Common myeloid progenitor, CD34-positive (primary cell): Measurements from ENCODE around the gene EIF5B.
"Not testable (repeated sequence)": the region's sequence is repeated elsewhere in the genome, so short reads cannot be mapped to it uniquely, and the experiment has no call there.

Experiments
- CTCF ChIA-PET: fragments of 350-600 bp; sonication (Branson Sonifier 250); formaldehyde crosslinking; loops from one replicate; lab custom pipeline; 2021; ENCODE audit warnings: antibody characterized with exemption; lab: Charles Lee
- POLR2A ChIA-PET: fragments of 350-600 bp; sonication (Branson Sonifier 250); formaldehyde crosslinking; loops from one replicate; lab custom pipeline; 2021; ENCODE audit warnings: antibody characterized with exemption; lab: Charles Lee
- DNase-seq, 3 donors: peaks; one replicate each; pipeline versions ENCODE4 v3.0.0 to v3.0.0-alpha.2; 2013
- H3K27ac ChIP-seq, 2 experiments: 1 replicate in 1 of 2; 2 replicates in 1 of 2; pipeline ENCODE4 v1.7.0; 2013; ENCODE audit warnings: inconsistent platforms in 2 of 2, low read length in 2 of 2, mild to moderate bottlenecking in 2 of 2, low read depth in 1 of 2, moderate library complexity in 1 of 2; ENCODE audit not compliant: severe bottlenecking in 2 of 2, insufficient read depth in 1 of 2, poor library complexity in 1 of 2
- H3K27me3 ChIP-seq, 5 experiments: replicated peaks in 2 of 5; 1 replicate in 3 of 5; 2 replicates in 2 of 5; pipeline versions ENCODE4 v1.6.1 to v1.7.0; 2013; ENCODE audit warnings: low read length in 4 of 5, mild to moderate bottlenecking in 2 of 5, moderate library complexity in 2 of 5, inconsistent platforms in 1 of 5; ENCODE audit not compliant: insufficient read depth in 5 of 5, control insufficient read depth in 4 of 5
- H3K36me3 ChIP-seq, 4 experiments: 1 replicate in 2 of 4; 2 replicates in 2 of 4; pipeline versions ENCODE4 v1.6.1 to v1.7.0; 2013; ENCODE audit warnings: low read length in 3 of 4, control low read depth in 1 of 4, mild to moderate bottlenecking in 1 of 4; ENCODE audit not compliant: control insufficient read depth in 4 of 4, insufficient read depth in 4 of 4
- H3K4me1 ChIP-seq, 4 experiments: 1 replicate in 3 of 4; 2 replicates in 1 of 4; pipeline versions ENCODE4 v1.6.1 to v1.7.1; 2013; ENCODE audit warnings: low read length in 3 of 4, mild to moderate bottlenecking in 3 of 4, control low read depth in 1 of 4, inconsistent platforms in 1 of 4, moderate library complexity in 1 of 4; ENCODE audit not compliant: control insufficient read depth in 4 of 4, insufficient read depth in 4 of 4; ENCODE audit errors: control extremely low read depth in 1 of 4
- H3K4me3 ChIP-seq, 7 experiments: 1 replicate in 4 of 7; 2 replicates in 3 of 7; pipeline versions ENCODE4 v1.5.1 to v1.7.0; 2013; ENCODE audit warnings: mild to moderate bottlenecking in 7 of 7, low read length in 6 of 7, moderate library complexity in 6 of 7, inconsistent platforms in 2 of 7, low read depth in 2 of 7, control low read depth in 1 of 7; ENCODE audit not compliant: insufficient read depth in 4 of 7, control insufficient read depth in 1 of 7; ENCODE audit errors: extremely low read depth in 1 of 7
- H3K9me3 ChIP-seq, 5 experiments: 1 replicate in 4 of 5; 2 replicates in 1 of 5; pipeline versions ENCODE4 v1.6.1 to v1.7.1; 2013; ENCODE audit warnings: low read length in 4 of 5, mild to moderate bottlenecking in 2 of 5, inconsistent platforms in 1 of 5, low read depth in 1 of 5, moderate library complexity in 1 of 5; ENCODE audit not compliant: control insufficient read depth in 4 of 5, insufficient read depth in 2 of 5; ENCODE audit errors: control extremely low read depth in 1 of 5
- WGBS: methylation state at CpG from one replicate; pipeline ENCODE4 v1.1.5; 2013; ENCODE audit not compliant: insufficient coverage; 5-methylcytosine and 5-hydroxymethylcytosine counted together

EIF5B gene

DNA sequence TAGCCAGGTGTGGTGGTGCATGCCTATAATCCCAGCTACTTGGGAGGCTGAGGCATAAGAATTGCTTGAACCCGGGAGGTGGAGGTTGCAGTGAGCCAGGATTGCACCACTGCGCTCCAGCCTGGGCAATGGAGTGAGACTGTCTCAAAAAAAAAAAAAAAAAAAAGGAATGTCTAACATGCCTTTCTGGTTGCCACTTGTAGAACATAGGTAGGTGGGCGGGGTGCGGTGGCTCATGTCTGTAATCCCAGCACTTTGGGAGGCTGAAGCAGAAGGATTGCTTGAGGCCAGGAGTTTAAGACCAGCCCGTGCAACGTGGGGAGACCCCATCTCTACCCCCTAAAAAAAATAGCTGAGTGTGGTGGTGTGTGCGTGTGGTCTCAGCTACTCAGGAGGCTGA is 8.3 kb downstream of the EIF5B start:
- not testable (repeated sequence) for H3K36me3 ChIP-seq, H3K4me1 ChIP-seq, H3K27ac ChIP-seq, H3K9me3 ChIP-seq, DNase-seq, H3K4me3 ChIP-seq, H3K27me3 ChIP-seq
- CTCF ChIA-PET: interaction anchor here (1.4 kb wide), 1 partner anchor 8 kb away, joined by 4 read pairs; the partner anchor contains the start of gene EIF5B
- POLR2A ChIA-PET: interaction anchor here (0.6 kb wide), 1 partner anchor 37 kb away, joined by 3 read pairs; no protein-coding TSS in a partner anchor
- WGBS: 100% methylated on average over 2 of the region's 7 CpGs

DNA sequence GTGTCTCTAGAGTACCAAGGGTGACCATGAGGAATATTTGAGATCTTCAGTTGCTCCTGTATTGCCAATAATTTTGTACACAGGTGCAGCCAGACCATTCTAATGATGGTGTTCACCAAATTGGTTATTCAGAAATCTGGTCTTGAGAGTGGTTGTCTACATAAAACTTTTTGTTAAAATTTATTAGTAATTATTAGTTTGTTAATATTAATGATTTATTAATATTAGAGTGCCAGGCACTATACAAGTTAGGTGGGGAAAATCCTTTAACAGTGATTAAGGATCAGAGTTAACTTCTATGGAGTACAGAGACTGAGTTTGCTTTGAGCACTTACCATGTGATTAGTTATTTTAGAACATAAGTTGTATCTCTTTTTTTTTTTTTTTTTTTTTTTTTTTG is 9.0 kb downstream of the EIF5B start:
- Histone ChIP-seq H3K27me3 (no peaks in the 10 kb centered on the region), H3K4me1 (peaks cover 0 to 3% (median under 1%) of the 10 kb centered on the region in 4 experiments), H3K36me3 (peaks cover 0 to 3% (median 0%) of the 10 kb centered on the region in 4 experiments), H3K9me3 (no peaks in the 10 kb centered on the region), H3K27ac (no peak overlapping the region), H3K4me3 (no peak overlapping the region)
- DNase-seq: no peak
- CTCF ChIA-PET: interaction anchor here (1.4 kb wide), 1 partner anchor 9 kb away, joined by 4 read pairs; the partner anchor contains the start of gene EIF5B
- POLR2A ChIA-PET: no interaction called here

DNA sequence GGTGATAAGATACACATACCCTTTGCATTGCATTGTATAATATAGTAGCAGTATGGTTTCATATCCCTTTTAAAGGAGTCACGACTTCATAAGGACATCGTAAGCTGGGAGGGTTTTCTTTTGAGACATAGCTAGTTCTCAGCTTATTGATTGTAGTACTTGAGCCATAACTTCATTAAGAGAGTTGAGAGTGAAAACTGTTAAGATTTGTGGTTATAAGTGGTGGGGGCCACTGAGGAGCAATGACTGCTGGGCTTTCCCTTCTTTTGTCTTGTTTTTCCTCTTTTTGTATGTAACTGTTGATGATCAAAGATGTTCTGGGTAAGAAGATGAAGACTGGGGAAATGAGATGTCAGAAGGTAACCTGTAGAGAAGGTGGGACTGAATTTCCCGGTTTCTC is 11.0 kb downstream of the EIF5B start:
- no peaks in the 10 kb centered on the region for H3K27me3 ChIP-seq
- H3K9me3 ChIP-seq: no peaks in the 10 kb centered on the region
- H3K36me3 ChIP-seq: peaks cover 0 to 3% (median 0%) of the 10 kb centered on the region in 4 experiments
- H3K4me3 ChIP-seq: no peak overlapping the region
- WGBS: no CpG with 5 or more reads among the region's 3 CpGs
- CTCF ChIA-PET: no interaction called here
- POLR2A ChIA-PET: no interaction called here
- no peak overlapping the region for H3K27ac ChIP-seq
- DNase-seq: peak in 1 of 3 donors; percentile 3
- peaks cover 0 to 3% (median under 1%) of the 10 kb centered on the region in 4 experiments for H3K4me1 ChIP-seq

DNA sequence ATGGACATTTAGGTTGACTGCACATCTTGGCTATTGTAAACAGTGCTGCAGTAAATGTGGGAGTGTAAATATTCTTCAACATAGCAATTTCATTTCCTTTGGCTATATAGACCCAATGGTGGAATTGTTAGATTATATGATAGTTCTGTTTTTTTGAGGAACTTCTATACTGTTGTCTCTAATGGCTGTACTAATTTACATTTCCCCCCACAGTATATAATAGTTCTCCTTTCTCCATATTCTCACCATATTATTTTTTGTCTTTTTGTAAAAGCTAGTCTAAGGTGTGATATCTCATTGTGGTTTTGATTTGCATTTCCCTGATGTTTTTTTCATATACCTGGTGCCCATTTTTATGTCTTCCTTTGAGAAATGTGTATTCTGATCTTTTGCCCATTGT is 13.0 kb downstream of the EIF5B start:
- Histone ChIP-seq H3K36me3 (peaks cover 0 to 3% (median 0%) of the 10 kb centered on the region in 4 experiments), H3K4me3 (no peak overlapping the region), H3K4me1 (peaks cover 0 to 3% (median under 1%) of the 10 kb centered on the region in 4 experiments), H3K27ac (no peak overlapping the region), H3K27me3 (no peaks in the 10 kb centered on the region), H3K9me3 (no peaks in the 10 kb centered on the region)
- ChIA-PET CTCF (interaction anchor here (1.0 kb wide), 1 partner anchor 10 kb away, joined by 4 read pairs; no protein-coding TSS in a partner anchor), POLR2A (no interaction called here)
- DNase-seq: peak in 1 of 3 donors; percentile 10

DNA sequence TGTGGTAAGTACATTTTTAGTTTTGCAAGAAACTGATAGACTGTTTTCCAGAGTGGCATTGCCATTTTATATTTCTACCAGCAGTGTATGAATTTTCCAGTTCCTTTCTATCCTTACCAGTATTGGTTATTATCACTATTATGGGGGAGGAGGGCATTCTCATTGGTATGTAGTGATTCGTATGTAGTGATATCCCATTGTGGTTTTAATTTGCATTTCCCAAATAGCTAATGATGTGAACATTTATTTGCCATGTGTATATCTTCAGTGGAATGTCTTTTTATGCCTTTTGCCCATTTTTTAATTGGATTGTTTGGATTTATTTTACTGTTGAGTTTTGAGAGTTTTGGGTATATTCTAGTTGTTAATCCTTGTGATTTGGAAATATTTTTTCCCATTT is 16.9 kb downstream of the EIF5B start:
- H3K36me3 ChIP-seq: peaks cover 0 to 2% (median 0%) of the 10 kb centered on the region in 4 experiments
- no peak overlapping the region for H3K27ac ChIP-seq
- CTCF ChIA-PET: interaction anchor here (1.2 to 2.3 kb wide), 2 partner anchors 12 to 18 kb away, joined by 3 to 7 read pairs; partner anchors contain the start of gene TXNDC9
- POLR2A ChIA-PET: no interaction called here
- no CpG with 5 or more reads among the region's 1 CpG for WGBS
- peaks cover 0 to 3% (median 0%) of the 10 kb centered on the region in 4 experiments for H3K4me1 ChIP-seq
- no peaks in the 10 kb centered on the region for H3K27me3 ChIP-seq
- H3K9me3 ChIP-seq: no peaks in the 10 kb centered on the region
- no peak overlapping the region for H3K4me3 ChIP-seq
- no peak for DNase-seq

DNA sequence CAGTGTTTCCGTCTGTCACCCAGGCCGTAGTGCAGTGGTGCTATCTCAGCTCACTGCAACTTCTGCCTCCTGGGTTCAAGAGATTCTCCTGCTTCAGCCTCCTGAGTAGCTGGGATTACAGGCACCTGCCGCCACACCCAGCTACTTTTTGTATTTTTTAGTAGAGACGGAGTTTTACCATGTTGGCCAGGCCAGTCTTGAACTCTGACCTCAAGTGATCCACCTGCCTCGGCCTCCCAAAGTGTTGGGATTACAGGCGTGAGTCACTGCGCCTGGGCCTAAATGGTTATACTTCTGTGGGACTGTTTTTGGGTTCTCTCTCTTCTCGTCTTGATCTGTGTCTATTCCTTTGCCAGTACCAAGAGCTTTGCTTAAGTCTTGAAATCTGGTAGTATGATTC is 17.6 kb downstream of the EIF5B start:
- CTCF ChIA-PET: interaction anchor here (1.2 to 2.3 kb wide), 2 partner anchors 11 to 19 kb away, joined by 3 to 7 read pairs; partner anchors contain the start of gene TXNDC9
- not testable (repeated sequence) for H3K4me1 ChIP-seq, H3K27ac ChIP-seq, H3K36me3 ChIP-seq, H3K27me3 ChIP-seq, DNase-seq, H3K9me3 ChIP-seq, H3K4me3 ChIP-seq
- POLR2A ChIA-PET: interaction anchor here (0.6 kb wide), 1 partner anchor 1712 kb away, joined by 4 read pairs; no protein-coding TSS in a partner anchor
- WGBS: 95% methylated on average over 4 of the region's 8 CpGs

DNA sequence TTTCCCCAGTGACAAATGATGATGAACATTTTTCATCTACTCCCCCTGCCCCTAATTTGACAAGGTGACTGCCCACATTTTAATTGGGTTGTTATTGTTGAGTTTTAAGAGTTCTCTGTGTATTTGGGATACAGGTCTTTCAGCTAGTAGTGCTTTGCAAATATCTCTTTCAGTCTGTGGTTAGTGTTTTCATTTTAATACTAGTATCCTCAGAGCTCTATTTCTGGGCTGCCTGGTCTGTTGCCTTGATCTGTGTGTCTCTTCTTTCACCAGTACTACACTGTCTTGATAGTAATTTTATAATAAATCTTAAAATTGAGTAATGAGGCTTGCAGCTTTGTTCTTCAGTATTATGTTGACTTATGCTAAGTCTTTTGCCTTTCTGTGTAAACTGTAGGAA is 19.7 kb downstream of the EIF5B start:
- POLR2A ChIA-PET: no interaction called here
- Histone ChIP-seq H3K4me3 (no peak overlapping the region), H3K27me3 (no peaks in the 10 kb centered on the region), H3K36me3 (peaks cover 0 to 14% (median 5%) of the 10 kb centered on the region in 4 experiments), H3K27ac (no peak overlapping the region), H3K9me3 (no peaks in the 10 kb centered on the region), H3K4me1 (no peaks in the 10 kb centered on the region)
- CTCF ChIA-PET: interaction anchor here (1.4 kb wide), 2 partner anchors 11 to 20 kb away, joined by 3 read pairs; partner anchors contain the start of gene EIF5B
- DNase-seq: no peak
